Activated CD4-positive, alpha-beta T cell treated with anti-CD3 and anti-CD28 coated beads, Interleukin-10, Interleukin-2, amounts not matched to agents 100 ng/mL and 50 ng/mL, durations not matched to agents 16 hours and 8 hours (primary cell): ENCODE results near the gene CLPTM1L.
"Not testable (repeated sequence)": the region's sequence is repeated elsewhere in the genome, so short reads cannot be mapped to it uniquely, and the experiment has no call there.

Experiments used
- DNase-seq: peaks from one replicate; pipeline ENCODE4 v3.0.0-alpha.2; 2020

Gene CLPTM1L

GRCh38 chr5:1338506-1339070 lies 6.3 kb downstream of the CLPTM1L start:
- DNase-seq: no peak

DNA sequence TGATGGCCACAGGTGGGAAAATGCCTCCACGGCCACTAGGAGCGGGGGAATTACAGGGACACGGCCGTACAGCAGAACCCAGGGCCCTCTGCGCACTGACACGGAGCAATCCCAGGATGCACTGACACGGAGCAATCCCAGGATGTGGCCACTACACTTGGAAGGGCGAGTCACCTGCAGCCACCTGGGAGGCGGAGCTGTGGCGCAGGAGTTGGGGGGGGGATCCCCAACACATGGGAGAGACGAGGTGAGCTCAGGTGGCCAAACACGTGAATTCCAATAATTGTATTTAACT lies 6.8 kb downstream of the CLPTM1L start:
- DNase-seq: no peak

- DNase-seq: no peak
These were observed 7.3 kb downstream of the CLPTM1L start for GRCh38 chr5:1337489-1338195.

- DNase-seq: no peak
These were observed 8.0 kb downstream of the CLPTM1L start for GRCh38 chr5:1336749-1337488.

- no peak for DNase-seq
These were observed 8.8 kb downstream of the CLPTM1L start for GRCh38 chr5:1336106-1336561.

DNA sequence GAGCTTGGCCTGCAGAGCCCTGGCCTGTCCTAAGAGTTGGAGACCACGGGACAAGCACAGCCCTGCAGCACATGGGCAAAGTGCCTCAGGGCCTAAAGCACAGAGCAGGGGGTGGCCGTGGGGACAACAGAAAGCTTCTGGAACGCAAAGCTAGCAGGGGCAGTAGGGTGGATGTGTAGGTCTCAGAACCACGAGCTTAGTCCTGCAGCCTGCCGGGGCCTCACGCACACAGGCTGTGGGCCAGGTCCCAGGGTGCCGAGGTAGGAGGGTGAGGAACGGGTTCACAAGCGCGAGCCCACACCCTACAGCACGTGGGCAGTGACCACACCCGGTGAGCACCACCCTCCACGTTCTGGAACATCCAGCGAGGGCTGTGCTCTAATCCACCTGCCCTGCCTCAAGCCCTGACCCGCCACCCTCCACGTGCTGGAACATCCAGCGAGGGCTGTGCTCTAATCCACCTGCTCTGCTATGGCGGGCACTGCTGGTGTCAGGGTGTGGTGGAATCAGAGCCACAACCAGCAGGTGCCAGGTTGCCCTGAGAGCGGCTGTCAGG lies 9.3 kb downstream of the CLPTM1L start:
- no peak for DNase-seq

DNA sequence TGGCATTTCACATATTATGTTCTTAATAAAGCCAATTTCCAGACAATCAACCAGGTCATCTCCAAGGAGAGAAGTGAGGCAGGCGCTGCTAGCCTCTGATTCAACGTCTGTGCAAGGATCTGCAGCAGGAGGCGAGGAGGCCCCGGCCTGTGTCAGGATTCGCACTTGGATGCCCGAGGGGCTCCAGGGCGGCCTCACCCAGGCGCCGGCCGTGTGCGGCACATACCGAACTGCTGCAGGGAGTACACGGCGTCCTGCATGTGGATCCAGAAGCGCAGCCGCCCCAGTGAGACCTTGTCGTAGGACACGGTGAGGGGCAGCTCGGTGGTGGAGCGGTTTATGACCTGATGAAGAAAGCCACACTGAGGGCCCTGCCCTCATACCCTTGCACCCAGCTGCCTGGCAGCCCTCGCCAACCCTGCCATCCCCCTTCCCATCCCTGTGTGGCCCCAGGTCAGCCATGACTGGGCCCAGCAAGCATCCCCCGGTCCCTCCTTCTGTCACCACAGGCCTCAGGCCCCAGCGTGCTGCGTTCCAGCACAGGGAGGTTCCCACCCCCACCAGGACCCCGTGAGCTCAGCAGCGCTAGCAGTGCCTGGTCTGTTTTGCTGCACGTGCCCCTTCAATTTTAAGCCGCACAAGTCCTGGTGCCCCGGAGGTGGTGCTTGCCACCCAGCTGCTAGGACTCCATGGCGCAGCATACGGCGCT lies 9.9 kb downstream of the CLPTM1L start:
- DNase-seq: no peak

- DNase-seq: no peak
These were observed 10.9 kb downstream of the CLPTM1L start for GRCh38 chr5:1333986-1334385.

GRCh38 chr5:1333286-1333685 lies 11.6 kb downstream of the CLPTM1L start:
- not testable (repeated sequence) for DNase-seq

DNA sequence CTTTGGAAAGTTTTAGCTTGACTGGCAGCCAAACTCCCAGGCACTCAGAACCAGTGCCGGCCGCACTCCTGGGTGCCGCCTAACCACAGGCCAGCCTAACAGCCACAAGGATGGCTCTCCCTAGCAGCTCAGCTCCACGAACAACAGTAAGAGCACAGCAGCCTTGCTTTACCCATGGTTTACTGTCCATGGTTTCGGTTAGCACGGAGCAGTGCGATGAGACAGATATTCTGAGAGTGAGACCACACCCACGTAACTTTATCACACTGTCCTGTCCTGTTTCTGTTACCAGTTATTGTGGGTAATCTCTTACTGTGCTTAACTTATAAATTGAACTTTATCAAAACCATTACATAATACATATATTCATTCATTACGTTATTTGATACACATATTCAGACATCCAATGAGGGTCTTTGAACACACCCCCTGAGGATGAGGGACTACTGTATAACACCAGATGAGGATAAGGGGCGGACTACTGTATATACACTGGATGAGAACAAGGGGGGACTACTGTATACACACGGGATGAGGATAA lies 12.4 kb downstream of the CLPTM1L start:
- DNase-seq: no peak

DNA sequence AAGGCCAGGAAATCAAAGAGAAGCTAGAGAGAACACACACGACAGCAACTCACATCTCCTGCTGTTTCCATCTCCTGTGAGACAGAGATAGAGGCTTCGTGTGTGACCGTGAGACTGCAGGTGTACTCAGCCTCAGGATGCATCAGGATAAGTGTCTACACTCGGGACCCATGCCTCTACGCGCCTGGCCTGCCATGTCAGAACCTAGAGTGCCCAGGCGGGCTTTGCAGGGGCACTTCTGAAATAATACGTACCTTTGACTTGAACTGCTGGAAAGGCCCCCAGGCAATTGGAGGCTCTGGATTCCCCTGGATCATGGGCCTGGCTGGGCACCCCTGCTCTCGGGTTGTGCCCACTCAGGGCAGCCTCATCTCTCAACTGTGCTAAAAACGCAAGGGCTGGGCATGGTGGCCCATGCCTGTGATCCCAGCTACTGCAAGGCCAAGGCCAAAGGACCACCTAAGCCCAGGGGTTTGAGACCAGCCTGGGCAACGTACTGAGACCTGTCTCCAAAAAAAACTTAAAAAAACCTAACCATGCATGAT lies 13.0 kb downstream of the CLPTM1L start:
- DNase-seq: no peak

DNA sequence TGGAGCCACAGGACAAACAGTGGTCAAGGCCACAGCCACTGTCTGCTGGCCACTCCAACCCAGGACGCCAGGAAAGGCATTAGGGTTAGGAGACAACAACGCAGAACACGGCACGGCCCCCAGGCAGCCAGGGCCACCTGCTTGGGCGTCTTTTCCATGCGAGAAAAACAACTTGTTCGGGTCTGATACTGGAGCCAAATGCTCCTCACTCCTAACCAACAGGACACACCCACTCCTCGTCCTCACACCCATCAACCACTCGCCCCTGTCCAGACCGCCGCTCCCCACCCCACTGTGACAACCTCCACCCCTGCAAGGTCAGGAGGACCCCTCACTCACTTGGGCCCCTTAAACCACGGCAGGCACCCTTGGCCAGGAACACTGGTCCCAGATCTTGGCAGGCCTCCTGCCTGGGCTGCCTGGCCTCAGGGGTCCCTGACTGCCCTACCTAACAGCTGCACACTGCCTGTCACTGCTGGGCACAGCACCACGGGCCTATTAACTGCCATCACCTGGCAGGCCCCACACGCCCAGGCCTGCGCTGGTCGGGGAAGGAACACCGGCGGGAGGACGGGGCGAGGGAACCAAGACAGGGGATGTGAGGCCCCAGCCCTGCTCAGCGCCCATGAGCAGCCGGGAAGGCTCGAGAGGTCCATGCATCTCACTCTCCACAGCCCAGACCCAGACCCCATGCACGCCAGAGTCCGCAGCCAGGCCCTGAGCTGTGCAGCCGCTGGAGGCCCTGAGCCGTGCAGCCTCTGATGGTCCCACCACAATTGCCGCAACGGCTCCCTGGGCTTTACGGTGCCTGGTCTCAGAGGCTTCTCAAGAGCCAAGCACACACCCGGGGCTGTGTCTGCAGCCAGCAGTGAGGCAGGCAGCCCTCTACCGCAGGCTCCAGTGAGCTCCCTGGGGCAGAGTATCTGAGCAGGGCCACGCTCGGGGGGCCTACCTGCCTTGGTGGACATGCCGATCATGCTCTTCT lies 13.8 kb downstream of the CLPTM1L start:
- no peak for DNase-seq

GRCh38 chr5:1330146-1330846 lies 14.6 kb downstream of the CLPTM1L start:
- DNase-seq: no peak

DNA sequence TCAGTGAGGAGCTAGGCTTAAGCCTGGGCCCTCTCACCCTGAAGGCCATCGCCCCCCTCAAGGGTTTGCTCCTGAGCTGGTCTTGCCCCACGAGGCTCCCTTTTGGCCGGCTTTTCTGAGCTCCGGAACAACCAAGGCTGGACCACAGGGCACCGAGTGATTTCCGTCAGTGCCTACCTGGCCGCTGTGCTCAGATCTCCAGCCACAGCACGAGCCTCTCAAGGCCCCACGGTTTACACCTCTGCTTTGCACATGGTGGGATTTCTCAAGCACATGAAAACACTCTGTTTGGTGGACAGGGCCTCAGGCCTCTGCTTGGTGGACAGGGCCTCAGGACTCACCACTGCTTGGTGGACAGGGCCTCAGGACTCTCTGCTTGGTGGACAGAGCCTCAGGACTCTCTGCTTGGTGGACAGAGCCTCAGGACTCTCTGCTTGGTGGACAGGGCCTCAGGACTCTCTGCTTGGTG lies 15.8 kb downstream of the CLPTM1L start:
- no peak for DNase-seq

DNA sequence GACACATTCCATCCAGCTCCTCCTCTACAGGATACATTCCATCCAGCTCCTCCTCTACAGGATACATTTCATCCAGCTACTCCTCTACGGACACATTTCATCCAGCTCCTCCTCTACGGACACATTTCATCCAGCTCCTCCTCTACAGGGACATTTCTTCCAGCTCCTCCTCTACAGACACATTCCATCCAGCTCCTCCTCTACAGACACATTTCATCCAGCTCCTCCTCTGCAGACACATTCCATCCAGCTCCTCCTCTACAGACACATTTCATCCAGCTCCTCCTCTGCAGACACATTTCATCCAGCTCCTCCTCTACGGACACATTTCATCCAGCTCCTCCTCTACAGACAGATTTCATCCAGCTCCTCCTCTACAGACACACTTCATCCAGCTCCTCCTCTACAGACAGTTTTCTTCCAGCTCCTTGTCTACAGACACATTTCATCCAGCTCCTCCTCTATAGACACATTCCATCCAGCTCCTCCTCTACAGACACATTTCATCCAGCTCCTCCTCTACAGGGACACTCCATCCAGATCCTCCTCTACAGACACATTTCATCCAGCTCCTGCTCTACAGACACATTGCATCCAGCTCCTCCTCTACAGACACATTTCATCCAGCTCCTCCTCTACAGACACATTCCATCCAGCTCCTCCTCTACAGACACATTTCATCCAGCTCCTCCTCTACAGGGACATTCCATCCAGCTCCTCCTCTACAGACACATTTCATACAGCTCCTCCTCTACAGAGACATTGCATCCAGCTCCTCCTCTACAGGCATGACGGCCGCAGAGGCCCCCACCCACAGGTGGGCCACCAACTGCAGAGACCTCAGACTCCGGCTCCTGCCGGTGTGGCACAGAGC lies 16.4 kb downstream of the CLPTM1L start:
- not testable (repeated sequence) for DNase-seq

DNA sequence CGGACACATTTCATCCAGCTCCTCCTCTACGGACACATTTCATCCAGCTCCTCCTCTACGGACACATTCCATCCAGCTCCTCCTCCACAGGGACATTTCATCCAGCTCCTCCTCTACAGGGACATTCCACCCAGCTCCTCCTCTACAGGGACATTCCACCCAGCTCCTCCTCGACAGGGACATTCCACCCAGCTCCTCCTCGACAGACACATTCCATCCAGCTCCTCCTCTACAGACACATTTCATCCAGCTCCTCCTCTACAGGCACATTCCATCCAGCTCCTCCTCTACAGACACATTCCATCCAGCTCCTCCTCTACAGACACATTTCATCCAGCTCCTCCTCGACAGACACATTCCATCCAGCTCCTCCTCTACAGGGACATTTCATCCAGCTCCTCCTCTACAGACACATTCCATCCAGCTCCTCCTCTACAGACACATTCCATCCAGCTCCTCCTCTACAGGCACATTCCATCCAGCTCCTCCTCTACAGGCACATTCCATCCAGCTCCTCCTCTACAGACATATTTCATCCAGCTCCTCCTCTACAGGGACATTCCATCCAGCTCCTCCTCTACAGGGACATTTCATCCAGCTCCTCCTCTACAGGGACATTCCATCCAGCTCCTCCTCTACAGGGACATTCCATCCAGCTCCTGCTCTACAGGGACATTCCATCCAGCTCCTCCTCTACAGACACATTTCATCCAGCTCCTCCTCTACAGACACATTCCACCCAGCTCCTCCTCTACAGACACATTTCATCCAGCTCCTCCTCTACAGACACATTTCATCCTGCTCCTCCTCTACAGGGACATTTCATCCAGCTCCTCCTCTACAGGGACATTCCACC lies 17.8 kb downstream of the CLPTM1L start:
- not testable (repeated sequence) for DNase-seq

- not testable (repeated sequence) for DNase-seq
These were observed 18.4 kb downstream of the CLPTM1L start for GRCh38 chr5:1326532-1326875.

DNA sequence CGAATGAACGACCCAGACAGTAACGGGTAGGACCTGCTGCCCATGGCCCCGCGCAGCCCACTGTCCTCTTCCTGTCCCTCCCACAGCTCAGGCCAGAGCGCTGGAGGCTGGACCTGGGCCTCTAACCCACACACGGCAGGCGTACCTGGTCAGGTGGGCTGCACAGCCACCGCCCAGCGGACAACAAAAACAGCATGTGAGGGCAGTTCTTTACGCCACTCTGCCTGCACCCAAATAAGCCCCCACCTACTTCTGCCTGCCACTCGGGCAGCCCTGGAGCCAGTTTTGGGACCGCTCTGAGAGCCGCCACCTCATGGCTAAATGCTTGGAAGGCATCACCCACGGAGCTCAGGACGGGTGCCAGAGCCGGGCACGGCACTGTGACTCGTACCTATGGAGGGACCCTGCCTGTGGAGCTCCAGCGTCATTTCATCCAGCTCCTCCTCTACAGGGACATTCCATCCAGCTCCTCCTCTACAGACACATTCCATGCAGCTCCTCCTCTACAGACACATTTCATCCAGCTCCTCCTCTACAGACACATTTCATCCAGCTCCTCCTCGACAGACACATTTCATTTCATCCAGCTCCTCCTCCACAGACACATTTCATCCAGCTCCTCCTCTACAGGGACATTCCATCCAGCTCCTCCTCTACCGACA lies 18.9 kb downstream of the CLPTM1L start:
- no peak for DNase-seq
